RWPE1 (cell line): ENCODE measurements around the gene CNDP1.

Experiments used
- CTCF ChIA-PET: fragments of 350-600 bp; sonication (Branson Sonifier 250); formaldehyde crosslinking; extraction: SDS; loops from one replicate; lab custom pipeline; 2021; lab: Yijun Ruan, JAX
- POLR2A ChIA-PET: fragments of 400-600 bp; formaldehyde crosslinking; extraction: SDS; loops from one replicate; lab custom pipeline; 2020; ENCODE audit warnings: antibody characterized with exemption; ENCODE audit not compliant: low non-redundant PET; lab: Yijun Ruan, JAX
- DNase-seq: peaks from one replicate; pipeline ENCODE4 v3.0.0; 2012; ENCODE audit warnings: low spot score
- H3K27ac ChIP-seq: fragments of 450-650 bp; 2 replicates; pipeline ENCODE4 v1.5.1; 2017
- CTCF ChIP-seq: fragments of 450-650 bp; conservative IDR thresholded peaks from 2 replicates; pipeline ENCODE4 v1.5.1; 2017; ENCODE audit warnings: low read depth, mild to moderate bottlenecking

Gene CNDP1

GRCh38 chr18:74515620-74516231, 18.6 kb upstream of the CNDP1 start:
- TF ChIP-seq CTCF = no peak
- ChIA-PET POLR2A (no interaction called here), CTCF (no interaction called here)
- H3K27ac ChIP-seq = no peak overlapping the region
- no peak for DNase-seq

- ChIA-PET CTCF (no interaction called here), POLR2A (no interaction called here)
- DNase-seq = no peak
Observed at GRCh38 chr18:74516271-74517235, 17.7 kb upstream of the CNDP1 start.

GRCh38 chr18:74517236-74517630, 17.1 kb upstream of the CNDP1 start:
- POLR2A ChIA-PET = no interaction called here

More at GRCh38 chr18:74516271-74517235, 17.7 kb upstream of the CNDP1 start:
- H3K27ac ChIP-seq = no peak overlapping the region
- no peak for TF ChIP-seq CTCF

GRCh38 chr18:74518456-74519295, 15.6 kb upstream of the CNDP1 start:
- no peak for TF ChIP-seq CTCF
- POLR2A ChIA-PET = no interaction called here
- H3K27ac ChIP-seq = no peak overlapping the region
- no peak for DNase-seq
- CTCF ChIA-PET = no interaction called here

More at GRCh38 chr18:74517236-74517630, 17.1 kb upstream of the CNDP1 start:
- TF ChIP-seq CTCF = no peak
- CTCF ChIA-PET = no interaction called here
- H3K27ac ChIP-seq = no peak overlapping the region
- DNase-seq = no peak

- H3K27ac ChIP-seq = no peak overlapping the region
- DNase-seq = no peak
- no peak for TF ChIP-seq CTCF
- ChIA-PET CTCF (no interaction called here), POLR2A (no interaction called here)
Observed at GRCh38 chr18:74519320-74520095, 14.8 kb upstream of the CNDP1 start.
